ENCODE measurements around the gene PRSS23.

PRSS23 gene

GRCh38 chr11:86803136-86804045 is 3.0 kb downstream of the PRSS23 start:
- Histone ChIP-seq H3K27ac (replicated peaks) (no peak overlapping the region), H3K27me3 (ENCODE audit: insufficient read depth, poor library complexity, severe bottlenecking) (peaks cover 39% of the 10 kb centered on the region), H3K4me3 (replicated peaks; ENCODE audit: insufficient read depth, low read length) (no peak overlapping the region)
- no peak for DNase-seq (ENCODE audit: low read depth in 1 of 2, low spot score in 1 of 2)
- TF ChIP-seq SPI1 (IDR thresholded peaks at IDR 0.05; ENCODE audit: borderline replicate concordance, low read depth) (no peak), POLR2AphosphoS5 (IDR thresholded peaks at IDR 0.05; ENCODE audit: low read depth) (no peak), GABPA (IDR thresholded peaks at IDR 0.05; ENCODE audit: low read depth) (no peak), REST (IDR thresholded peaks at IDR 0.05; ENCODE audit: insufficient replicate concordance, low read depth) (no peak)
- TF ChIP-seq, protein P1, sequence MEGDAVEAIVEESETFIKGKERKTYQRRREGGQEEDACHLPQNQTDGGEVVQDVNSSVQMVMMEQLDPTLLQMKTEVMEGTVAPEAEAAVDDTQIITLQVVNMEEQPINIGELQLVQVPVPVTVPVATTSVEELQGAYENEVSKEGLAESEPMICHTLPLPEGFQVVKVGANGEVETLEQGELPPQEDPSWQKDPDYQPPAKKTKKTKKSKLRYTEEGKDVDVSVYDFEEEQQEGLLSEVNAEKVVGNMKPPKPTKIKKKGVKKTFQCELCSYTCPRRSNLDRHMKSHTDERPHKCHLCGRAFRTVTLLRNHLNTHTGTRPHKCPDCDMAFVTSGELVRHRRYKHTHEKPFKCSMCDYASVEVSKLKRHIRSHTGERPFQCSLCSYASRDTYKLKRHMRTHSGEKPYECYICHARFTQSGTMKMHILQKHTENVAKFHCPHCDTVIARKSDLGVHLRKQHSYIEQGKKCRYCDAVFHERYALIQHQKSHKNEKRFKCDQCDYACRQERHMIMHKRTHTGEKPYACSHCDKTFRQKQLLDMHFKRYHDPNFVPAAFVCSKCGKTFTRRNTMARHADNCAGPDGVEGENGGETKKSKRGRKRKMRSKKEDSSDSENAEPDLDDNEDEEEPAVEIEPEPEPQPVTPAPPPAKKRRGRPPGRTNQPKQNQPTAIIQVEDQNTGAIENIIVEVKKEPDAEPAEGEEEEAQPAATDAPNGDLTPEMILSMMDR (IDR thresholded peaks at IDR 0.05; ENCODE audit: insufficient read depth, low read length) = no peak

DNA sequence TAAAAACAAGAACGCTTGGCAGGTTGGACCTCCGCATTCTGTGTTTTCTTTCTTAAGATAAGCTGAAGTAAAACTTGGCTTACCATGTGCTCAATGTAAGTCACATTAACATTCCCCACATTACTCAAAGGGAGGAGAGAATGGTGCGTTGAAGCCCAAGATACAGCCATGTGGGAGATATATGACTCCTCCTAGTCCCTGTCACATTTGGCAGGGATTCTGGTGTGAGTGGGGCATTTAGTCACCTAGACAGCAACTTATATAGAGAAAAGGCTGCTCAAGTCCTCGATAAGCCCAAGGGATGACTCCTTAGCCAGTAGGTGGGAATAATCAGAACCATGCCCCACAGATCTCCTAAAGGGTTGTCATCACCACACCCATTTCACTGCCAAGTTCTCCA is 4.6 kb downstream of the PRSS23 start:
- Histone ChIP-seq H3K27me3 (ENCODE audit: insufficient read depth, poor library complexity, severe bottlenecking) (peaks cover 34% of the 10 kb centered on the region), H3K27ac (replicated peaks) (no peak overlapping the region), H3K4me3 (replicated peaks; ENCODE audit: insufficient read depth, low read length) (no peak overlapping the region)
- TF ChIP-seq REST (IDR thresholded peaks at IDR 0.05; ENCODE audit: insufficient replicate concordance, low read depth) = no peak
- TF ChIP-seq SPI1 (IDR thresholded peaks at IDR 0.05; ENCODE audit: borderline replicate concordance, low read depth) = no peak
- TF ChIP-seq, protein P1 (IDR thresholded peaks at IDR 0.05; ENCODE audit: insufficient read depth, low read length) = no peak
- no peak for DNase-seq (ENCODE audit: low read depth in 1 of 2, low spot score in 1 of 2)

DNA sequence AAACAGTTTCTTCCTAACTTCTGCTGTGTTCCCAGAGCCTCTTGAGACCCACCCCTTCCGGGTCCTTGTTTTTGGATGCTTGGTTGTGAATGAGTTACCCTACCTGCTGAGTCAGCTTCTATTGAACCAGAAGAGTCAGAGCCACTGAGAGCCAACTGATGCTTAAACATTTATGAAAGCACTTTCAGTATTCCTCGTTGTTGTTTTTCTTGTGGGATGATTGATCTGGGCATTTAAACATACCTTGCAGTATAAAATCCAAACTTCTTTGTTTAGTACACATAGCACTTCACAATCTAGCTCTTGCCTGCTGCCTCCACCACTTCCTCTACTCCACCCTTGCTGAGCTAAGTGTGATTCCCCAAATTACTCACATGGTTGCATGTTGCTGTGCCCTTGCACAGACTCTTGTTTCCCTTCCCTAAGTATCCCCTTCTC is 5.5 kb downstream of the PRSS23 start:
- DNase-seq (ENCODE audit: low read depth in 1 of 2, low spot score in 1 of 2) = no peak
- TF ChIP-seq GABPA (IDR thresholded peaks at IDR 0.05; ENCODE audit: low read depth) (no peak), POLR2AphosphoS5 (IDR thresholded peaks at IDR 0.05; ENCODE audit: low read depth) (no peak), REST (IDR thresholded peaks at IDR 0.05; ENCODE audit: insufficient replicate concordance, low read depth) (no peak), SPI1 (IDR thresholded peaks at IDR 0.05; ENCODE audit: borderline replicate concordance, low read depth) (no peak)
- TF ChIP-seq, protein P1 (IDR thresholded peaks at IDR 0.05; ENCODE audit: insufficient read depth, low read length) = no peak
- Histone ChIP-seq H3K4me3 (replicated peaks; ENCODE audit: insufficient read depth, low read length) (no peak overlapping the region), H3K27ac (replicated peaks) (no peak overlapping the region), H3K27me3 (ENCODE audit: insufficient read depth, poor library complexity, severe bottlenecking) (peaks cover 29% of the 10 kb centered on the region)

All from HL-60 (cell line).